Keratinocyte (primary cell): Measurements from ENCODE around the gene WNT10A. TPM values are rescaled to one million over a fixed set of nuclear protein-coding genes. Genes with fewer than 3 reads are reported as not detected.

Source experiments
- DNase-seq: peaks from one replicate; pipeline ENCODE4 v3.0.0-alpha.2; 2011; ENCODE audit warnings: low read depth, missing footprints, low spot score
- FAIRE-seq: peaks from 2 replicates; lab custom pipeline; 2011; peaks lifted over from hg19 to GRCh38; lab: Jason Lieb, UNC
- H2AFZ ChIP-seq: 2 replicates; pipeline ENCODE4 v1.6.0; 2012; ENCODE audit warnings: low read length, control low read depth, inconsistent platforms; ENCODE audit not compliant: control insufficient read depth
- H3K27ac ChIP-seq: 2 replicates; pipeline ENCODE4 v1.5.1; 2011; ENCODE audit warnings: low read length; ENCODE audit not compliant: control insufficient read depth, insufficient read depth
- H3K27me3 ChIP-seq: 3 replicates; pipeline ENCODE4 v1.6.0; 2011; ENCODE audit warnings: low read length; ENCODE audit not compliant: control insufficient read depth, insufficient read depth; ENCODE audit errors: extremely low read depth
- H3K36me3 ChIP-seq, 2 experiments: 2 replicates in 1 of 2; 3 replicates in 1 of 2; pipeline ENCODE4 v1.5.1; 2011; ENCODE audit warnings: low read length in 2 of 2, mild to moderate bottlenecking in 1 of 2; ENCODE audit not compliant: control insufficient read depth in 2 of 2, insufficient read depth in 2 of 2; ENCODE audit errors: extremely low read depth in 1 of 2
- H3K4me1 ChIP-seq: 3 replicates; pipeline ENCODE4 v1.5.1; 2011; ENCODE audit warnings: low read length; ENCODE audit not compliant: control insufficient read depth, insufficient read depth; ENCODE audit errors: extremely low read depth
- H3K4me2 ChIP-seq: 3 replicates; pipeline ENCODE4 v1.6.0; 2011; ENCODE audit warnings: low read depth, low read length; ENCODE audit not compliant: control insufficient read depth, insufficient read depth; ENCODE audit errors: extremely low read depth
- H3K4me3 ChIP-seq, 3 experiments: fragments of 200-600 bp in 1 of 3; sonication (generic) in 1 of 3; 2 replicates in 2 of 3; 3 replicates in 1 of 3; pipeline ENCODE4 v1.5.1; 2011 to 2016; ENCODE audit warnings: low read length in 3 of 3, mild to moderate bottlenecking in 3 of 3, control low read depth in 2 of 3, inconsistent platforms in 1 of 3, low read depth in 1 of 3, mixed read lengths in 1 of 3, mixed run types in 1 of 3, moderate library complexity in 1 of 3; ENCODE audit not compliant: control insufficient read depth in 2 of 3, insufficient read depth in 2 of 3; ENCODE audit errors: extremely low read depth in 1 of 3
- H3K79me2 ChIP-seq: 2 replicates; pipeline ENCODE4 v1.6.0; 2012; ENCODE audit warnings: low read length; ENCODE audit not compliant: control insufficient read depth, insufficient read depth
- H3K9ac ChIP-seq: 3 replicates; pipeline ENCODE4 v1.6.0; 2011; ENCODE audit warnings: low read length; ENCODE audit not compliant: control insufficient read depth, insufficient read depth; ENCODE audit errors: extremely low read depth
- H3K9me1 ChIP-seq: 3 replicates; pipeline ENCODE4 v1.6.0; 2011; ENCODE audit warnings: low read length; ENCODE audit not compliant: control insufficient read depth, insufficient read depth; ENCODE audit errors: extremely low read depth
- H3K9me3 ChIP-seq: 2 replicates; pipeline ENCODE4 v1.5.1; 2012; ENCODE audit warnings: low read depth, low read length; ENCODE audit not compliant: control insufficient read depth
- H4K20me1 ChIP-seq: 3 replicates; pipeline ENCODE4 v1.6.0; 2011; ENCODE audit warnings: low read length; ENCODE audit not compliant: control insufficient read depth, insufficient read depth; ENCODE audit errors: extremely low read depth
- EZH2 ChIP-seq: IDR thresholded peaks from one replicate; pipeline ENCODE4 v1.6.1; 2012; ENCODE audit warnings: inconsistent platforms, mild to moderate bottlenecking, low read length, moderate library complexity
- dilution Hi-C: fragments of 300-500 bp; cut with MboI; formaldehyde crosslinking; loops from one replicate; pipeline ENCODE4 v1.7.0; 2020; ENCODE audit warnings: low sequenced_read_pairs; ENCODE audit not compliant: extremely low pct_ligation_motif_present
- polyA plus RNA-seq, 5 experiments: library from polyadenylated mRNA; depleted of rRNA in 3 of 5; stranded (reverse) in 3 of 5; stranded (forward) in 1 of 5; unstranded in 1 of 5; fragments of >200 nt; gene quantifications; 1 replicate in 1 of 5; 2 replicates in 3 of 5; 3 replicates in 1 of 5; pipeline versions ENCODE4 v1.2.1 to v1.2.3, GENCODE V29; 2011 to 2012; ENCODE audit warnings: missing spikeins in 2 of 5, low read depth in 1 of 5, low replicate concordance in 1 of 5
- TF ChIP-seq, protein P1 (sequence below), 3 experiments: IDR thresholded peaks in 1 of 3; conservative IDR thresholded peaks in 1 of 3; optimal IDR thresholded peaks in 1 of 3; 2 replicates in 2 of 3; 3 replicates in 1 of 3; pipeline versions ENCODE3 to v1.5.1; 2011; ENCODE audit warnings: low read length in 3 of 3, mild to moderate bottlenecking in 3 of 3, moderate library complexity in 2 of 3, control low read depth in 1 of 3, inconsistent platforms in 1 of 3; ENCODE audit not compliant: insufficient read depth in 2 of 3; ENCODE audit errors: extremely low read depth in 1 of 3

WNT10A gene
- polyA plus RNA-seq, 1 donor (not counting 4 experiments of a cell fraction or from before 2014, with no cell fraction given) = 2.1 TPM

DNA sequence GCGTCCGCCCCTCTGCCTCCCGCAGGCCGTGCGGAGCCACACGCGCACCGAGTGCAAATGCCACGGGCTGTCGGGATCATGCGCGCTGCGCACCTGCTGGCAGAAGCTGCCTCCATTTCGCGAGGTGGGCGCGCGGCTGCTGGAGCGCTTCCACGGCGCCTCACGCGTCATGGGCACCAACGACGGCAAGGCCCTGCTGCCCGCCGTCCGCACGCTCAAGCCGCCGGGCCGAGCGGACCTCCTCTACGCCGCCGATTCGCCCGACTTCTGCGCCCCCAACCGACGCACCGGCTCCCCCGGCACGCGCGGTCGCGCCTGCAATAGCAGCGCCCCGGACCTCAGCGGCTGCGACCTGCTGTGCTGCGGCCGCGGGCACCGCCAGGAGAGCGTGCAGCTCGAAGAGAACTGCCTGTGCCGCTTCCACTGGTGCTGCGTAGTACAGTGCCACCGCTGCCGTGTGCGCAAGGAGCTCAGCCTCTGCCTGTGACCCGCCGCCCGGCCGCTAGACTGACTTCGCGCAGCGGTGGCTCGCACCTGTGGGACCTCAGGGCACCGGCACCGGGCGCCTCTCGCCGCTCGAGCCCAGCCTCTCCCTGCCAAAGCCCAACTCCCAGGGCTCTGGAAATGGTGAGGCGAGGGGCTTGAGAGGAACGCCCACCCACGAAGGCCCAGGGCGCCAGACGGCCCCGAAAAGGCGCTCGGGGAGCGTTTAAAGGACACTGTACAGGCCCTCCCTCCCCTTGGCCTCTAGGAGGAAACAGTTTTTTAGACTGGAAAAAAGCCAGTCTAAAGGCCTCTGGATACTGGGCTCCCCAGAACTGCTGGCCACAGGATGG lies 7.1 kb upstream of the WNT10A start:
- FAIRE-seq = no peak
- no peaks in the 10 kb centered on the region for H3K79me2 ChIP-seq
- dilution Hi-C loops = no loop called here
- H2AFZ ChIP-seq = no peak overlapping the region
- H3K4me3 ChIP-seq = no peak overlapping the region
- no peak overlapping the region for H3K9ac ChIP-seq
- H3K4me1 ChIP-seq = no peaks in the 10 kb centered on the region
- no peak overlapping the region for H3K4me2 ChIP-seq
- H3K27ac ChIP-seq = no peak overlapping the region
- H3K27me3 ChIP-seq = peaks cover 9% of the 10 kb centered on the region
- TF ChIP-seq EZH2 = no peak
- TF ChIP-seq, protein P1, sequence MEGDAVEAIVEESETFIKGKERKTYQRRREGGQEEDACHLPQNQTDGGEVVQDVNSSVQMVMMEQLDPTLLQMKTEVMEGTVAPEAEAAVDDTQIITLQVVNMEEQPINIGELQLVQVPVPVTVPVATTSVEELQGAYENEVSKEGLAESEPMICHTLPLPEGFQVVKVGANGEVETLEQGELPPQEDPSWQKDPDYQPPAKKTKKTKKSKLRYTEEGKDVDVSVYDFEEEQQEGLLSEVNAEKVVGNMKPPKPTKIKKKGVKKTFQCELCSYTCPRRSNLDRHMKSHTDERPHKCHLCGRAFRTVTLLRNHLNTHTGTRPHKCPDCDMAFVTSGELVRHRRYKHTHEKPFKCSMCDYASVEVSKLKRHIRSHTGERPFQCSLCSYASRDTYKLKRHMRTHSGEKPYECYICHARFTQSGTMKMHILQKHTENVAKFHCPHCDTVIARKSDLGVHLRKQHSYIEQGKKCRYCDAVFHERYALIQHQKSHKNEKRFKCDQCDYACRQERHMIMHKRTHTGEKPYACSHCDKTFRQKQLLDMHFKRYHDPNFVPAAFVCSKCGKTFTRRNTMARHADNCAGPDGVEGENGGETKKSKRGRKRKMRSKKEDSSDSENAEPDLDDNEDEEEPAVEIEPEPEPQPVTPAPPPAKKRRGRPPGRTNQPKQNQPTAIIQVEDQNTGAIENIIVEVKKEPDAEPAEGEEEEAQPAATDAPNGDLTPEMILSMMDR (optimal IDR thresholded peaks at IDR 0.05 in 1 of 3, IDR thresholded peaks at IDR 0.05 in 1 of 3, conservative IDR thresholded peaks at IDR 0.05 in 1 of 3; ENCODE audit: extremely low read depth in 1 of 3, insufficient read depth in 2 of 3, low read length in 3 of 3) = no peak
- DNase-seq = no peak
- no peaks in the 10 kb centered on the region for H4K20me1 ChIP-seq
- H3K9me1 ChIP-seq = no peaks in the 10 kb centered on the region
- no peaks in the 10 kb centered on the region for H3K9me3 ChIP-seq
- H3K36me3 ChIP-seq = no peaks in the 10 kb centered on the region

DNA sequence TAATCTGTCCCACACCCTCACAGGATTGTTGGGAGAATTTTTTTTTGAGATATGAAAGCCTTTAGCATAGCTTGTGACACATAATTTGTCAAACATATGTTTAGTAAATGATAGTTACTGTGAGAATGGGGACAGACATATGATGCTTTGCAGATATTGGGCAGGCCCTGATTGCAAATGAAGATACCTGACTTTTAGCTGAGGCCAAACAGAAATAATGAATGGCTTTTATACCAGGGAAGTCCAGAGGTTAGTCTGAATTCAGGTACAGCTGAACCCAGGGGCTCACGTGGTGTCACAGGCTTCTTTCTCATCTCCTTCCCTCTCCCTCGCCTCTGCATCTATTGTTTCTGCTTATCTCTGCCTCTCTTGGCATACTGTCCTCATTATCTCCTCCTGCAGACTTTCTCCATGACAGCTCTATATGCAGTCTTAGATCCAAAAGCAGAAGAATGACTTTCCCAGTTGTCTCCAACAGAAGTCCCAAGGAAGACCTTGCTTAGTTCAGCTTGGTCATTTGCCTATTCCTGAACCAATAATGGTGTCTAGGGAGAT lies 4.9 kb upstream of the WNT10A start:
- H3K4me3 ChIP-seq = no peak overlapping the region
- no peak overlapping the region for H2AFZ ChIP-seq
- no peaks in the 10 kb centered on the region for H3K36me3 ChIP-seq
- dilution Hi-C loops = no loop called here
- no peak overlapping the region for H3K4me2 ChIP-seq
- H3K9ac ChIP-seq = no peak overlapping the region
- no peaks in the 10 kb centered on the region for H4K20me1 ChIP-seq
- H3K4me1 ChIP-seq = peaks cover 11% of the 10 kb centered on the region
- TF ChIP-seq, protein P1 (optimal IDR thresholded peaks at IDR 0.05 in 1 of 3, IDR thresholded peaks at IDR 0.05 in 1 of 3, conservative IDR thresholded peaks at IDR 0.05 in 1 of 3; ENCODE audit: extremely low read depth in 1 of 3, insufficient read depth in 2 of 3, low read length in 3 of 3) = no peak
- no peak for TF ChIP-seq EZH2
- H3K9me3 ChIP-seq = no peaks in the 10 kb centered on the region
- H3K79me2 ChIP-seq = no peaks in the 10 kb centered on the region
- no peak overlapping the region for H3K27ac ChIP-seq
- DNase-seq (no peak), FAIRE-seq (no peak)
- H3K9me1 ChIP-seq = no peaks in the 10 kb centered on the region
- peaks cover 14% of the 10 kb centered on the region for H3K27me3 ChIP-seq
